Gastroesophageal sphincter (tissue), 3 donors: Measurements from ENCODE around the gene KMT2D.

Experiments
- EP300 ChIP-seq: sonication (generic); formaldehyde crosslinking; IDR thresholded peaks from one replicate; pipeline ENCODE4 v1.6.1; 2017; ENCODE audit warnings: antibody characterized with exemption, mild to moderate bottlenecking
- POLR2A ChIP-seq, 2 donors: fragments of 450-650 bp; IDR thresholded peaks; one replicate each; pipeline ENCODE4 v1.6.1; 2017; ENCODE audit warnings: antibody characterized with exemption in 2 of 2, mild to moderate bottlenecking in 2 of 2, moderate library complexity in 1 of 2
- POLR2AphosphoS5 ChIP-seq: sonication (generic); formaldehyde crosslinking; IDR thresholded peaks from one replicate; pipeline ENCODE4 v1.6.1; 2017; ENCODE audit warnings: antibody characterized with exemption
- TF ChIP-seq, protein P1 (sequence below), 4 experiments: fragments of 200-600 bp in 2 of 4; fragments of 450-650 bp in 2 of 4; sonication (generic) in 1 of 4; IDR thresholded peaks; one replicate each; pipeline ENCODE4 v1.5.1; 2017 to 2019; ENCODE audit warnings: antibody characterized with exemption in 4 of 4, mild to moderate bottlenecking in 2 of 4, moderate library complexity in 2 of 4

DNA sequence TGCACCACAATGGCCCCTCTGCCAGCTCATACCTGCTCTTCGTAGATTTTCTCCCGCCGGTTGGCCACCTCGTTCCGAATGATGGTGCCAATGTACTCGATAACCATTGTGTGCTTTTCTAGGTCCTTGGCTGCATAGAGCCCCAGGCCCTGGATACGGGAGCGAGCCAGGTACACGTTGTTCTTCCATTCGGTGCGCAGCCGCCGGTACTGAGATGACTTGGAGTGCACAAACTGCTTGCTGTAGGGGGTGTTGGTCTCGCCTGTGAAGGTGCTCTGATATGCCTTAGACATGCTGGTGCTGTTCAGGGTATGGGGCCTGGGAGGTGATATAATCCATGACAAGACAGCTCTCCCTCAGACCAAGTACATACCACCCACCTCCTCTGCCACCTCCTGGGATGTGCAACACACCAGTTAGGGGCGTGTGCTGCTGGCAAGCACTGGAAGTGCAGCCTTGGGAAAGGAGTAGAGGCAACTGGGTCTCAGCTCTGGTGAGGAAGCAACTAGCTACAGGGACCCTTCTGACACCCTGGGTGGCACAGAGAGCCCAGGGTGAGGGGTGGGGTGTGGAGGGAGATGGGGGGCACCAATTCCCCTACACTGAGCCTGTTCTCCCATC is 37.9 kb downstream of the KMT2D start:
- TF ChIP-seq, protein P1, sequence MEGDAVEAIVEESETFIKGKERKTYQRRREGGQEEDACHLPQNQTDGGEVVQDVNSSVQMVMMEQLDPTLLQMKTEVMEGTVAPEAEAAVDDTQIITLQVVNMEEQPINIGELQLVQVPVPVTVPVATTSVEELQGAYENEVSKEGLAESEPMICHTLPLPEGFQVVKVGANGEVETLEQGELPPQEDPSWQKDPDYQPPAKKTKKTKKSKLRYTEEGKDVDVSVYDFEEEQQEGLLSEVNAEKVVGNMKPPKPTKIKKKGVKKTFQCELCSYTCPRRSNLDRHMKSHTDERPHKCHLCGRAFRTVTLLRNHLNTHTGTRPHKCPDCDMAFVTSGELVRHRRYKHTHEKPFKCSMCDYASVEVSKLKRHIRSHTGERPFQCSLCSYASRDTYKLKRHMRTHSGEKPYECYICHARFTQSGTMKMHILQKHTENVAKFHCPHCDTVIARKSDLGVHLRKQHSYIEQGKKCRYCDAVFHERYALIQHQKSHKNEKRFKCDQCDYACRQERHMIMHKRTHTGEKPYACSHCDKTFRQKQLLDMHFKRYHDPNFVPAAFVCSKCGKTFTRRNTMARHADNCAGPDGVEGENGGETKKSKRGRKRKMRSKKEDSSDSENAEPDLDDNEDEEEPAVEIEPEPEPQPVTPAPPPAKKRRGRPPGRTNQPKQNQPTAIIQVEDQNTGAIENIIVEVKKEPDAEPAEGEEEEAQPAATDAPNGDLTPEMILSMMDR (IDR thresholded peaks at IDR 0.05): no peak
- no peak for TF ChIP-seq POLR2A (IDR thresholded peaks at IDR 0.05)
- TF ChIP-seq POLR2AphosphoS5: no peak
- no peak for TF ChIP-seq EP300
